HepG2 (cell line): ENCODE measurements around the gene ALOX12. TPM values are rescaled to one million over a fixed set of nuclear protein-coding genes. Genes with fewer than 3 reads are reported as not detected.

Source experiments
- ATAC-seq: fragments of 200-7000 bp; cut with Tn5 transposase; 3 replicates; pipeline ENCODE4 v1.9.1; 2020; ENCODE audit warnings: mild to moderate bottlenecking, moderate library complexity
- BruUV-seq: library from RNA; stranded (reverse); fragments of 400-500 nt; replicated peaks from 2 replicates; lab custom pipeline; 2021; lab: Mats Ljungman, UMichigan
- CTCF ChIA-PET: fragments of 300-600 bp; formaldehyde crosslinking; extraction: SDS; loops from one replicate; lab custom pipeline; 2021; ENCODE audit warnings: low total read pairs, inconsistent platforms, low intra/inter-chr PET ratio; lab: Yijun Ruan, JAX
- POLR2A ChIA-PET: fragments of 350-600 bp; sonication (Branson Sonifier 250); formaldehyde crosslinking; loops from one replicate; lab custom pipeline; 2020; ENCODE audit warnings: antibody characterized with exemption, inconsistent platforms; lab: Yijun Ruan, JAX
- DNase-seq: peaks from one replicate; pipeline ENCODE4 v3.0.0-alpha.2; 2015; ENCODE audit warnings: low spot score
- FAIRE-seq: peaks from 3 replicates; lab custom pipeline; 2011; peaks lifted over from hg19 to GRCh38; lab: Jason Lieb, UNC
- H2AFZ ChIP-seq: one replicate; pipeline ENCODE4 v1.6.1; 2011; ENCODE audit warnings: low read length, inconsistent platforms
- H3K27ac ChIP-seq: fragments of 300-600 bp; 3 replicates; pipeline ENCODE4 v1.8.0; 2011; ENCODE audit warnings: mixed run types, mild to moderate bottlenecking, mixed read lengths, low read length, inconsistent platforms; ENCODE audit not compliant: insufficient read depth; ENCODE audit errors: extremely low read length
- H3K27me3 ChIP-seq, 2 experiments: fragments of 200-600 bp in 1 of 2; 2 replicates in 1 of 2; 3 replicates in 1 of 2; pipeline versions ENCODE4 v1.6.0 to v1.8.0; 2011; ENCODE audit warnings: low read length in 2 of 2, mild to moderate bottlenecking in 2 of 2, moderate library complexity in 2 of 2, inconsistent platforms in 1 of 2; ENCODE audit not compliant: insufficient read depth in 2 of 2, control insufficient read depth in 1 of 2
- H3K36me3 ChIP-seq, 2 experiments: fragments of 200-600 bp in 1 of 2; replicated peaks in 1 of 2; 2 replicates in 1 of 2; 3 replicates in 1 of 2; pipeline versions ENCODE4 v1.5.1 to v1.8.0; 2011; ENCODE audit warnings: low read length in 2 of 2, inconsistent platforms in 1 of 2; ENCODE audit not compliant: insufficient read depth in 2 of 2, control insufficient read depth in 1 of 2
- H3K4me1 ChIP-seq: 2 replicates; pipeline ENCODE4 v1.5.1; 2012; ENCODE audit warnings: low read length, inconsistent platforms; ENCODE audit not compliant: insufficient read depth
- H3K4me2 ChIP-seq: 2 replicates; pipeline ENCODE4 v1.6.0; 2011; ENCODE audit warnings: low read depth, low read length, inconsistent platforms
- H3K4me3 ChIP-seq, 3 experiments: fragments of 200-600 bp in 1 of 3; sonication (generic), shearing (Covaris generic) in 1 of 3; replicated peaks in 1 of 3; 2 replicates each; pipeline ENCODE4 v1.5.1; 2011 to 2016; ENCODE audit warnings: low read length in 3 of 3, inconsistent platforms in 2 of 3, low read depth in 2 of 3, mild to moderate bottlenecking in 2 of 3, control low read depth in 1 of 3, mixed read lengths in 1 of 3; ENCODE audit not compliant: insufficient read depth in 1 of 3
- H3K79me2 ChIP-seq: one replicate; pipeline ENCODE4 v1.6.1; 2011; ENCODE audit warnings: low read length, inconsistent platforms; ENCODE audit not compliant: insufficient read depth
- H3K9ac ChIP-seq: 2 replicates; pipeline ENCODE4 v1.6.0; 2011; ENCODE audit warnings: mild to moderate bottlenecking, low read depth, low read length, inconsistent platforms; ENCODE audit not compliant: insufficient read depth
- H3K9me3 ChIP-seq: 2 replicates; pipeline ENCODE4 v1.5.1; 2012; ENCODE audit warnings: mild to moderate bottlenecking, low read length
- H4K20me1 ChIP-seq: 2 replicates; pipeline ENCODE4 v1.6.0; 2011; ENCODE audit warnings: inconsistent platforms, mild to moderate bottlenecking, low read length, moderate library complexity; ENCODE audit not compliant: insufficient read depth
- MYC ChIP-seq: sonication (generic); formaldehyde crosslinking; IDR thresholded peaks from 2 replicates; pipeline ENCODE4 v1.9.0; 2021; ENCODE audit warnings: missing genetic modification reagents, borderline replicate concordance
- SIN3A ChIP-seq: IDR thresholded peaks from 2 replicates; pipeline ENCODE4 v1.6.1; 2011; ENCODE audit warnings: low read depth, mild to moderate bottlenecking, control low read depth, low read length, borderline replicate concordance
- ZNF615 ChIP-seq: sonication (generic); formaldehyde crosslinking; IDR thresholded peaks from 2 replicates; pipeline ENCODE4 v1.5.0; 2020; ENCODE audit warnings: mild to moderate bottlenecking, missing genetic modification reagents, borderline replicate concordance
- ZNF782 ChIP-seq: sonication (generic); formaldehyde crosslinking; IDR thresholded peaks from 2 replicates; pipeline ENCODE4 v1.4.0; 2020; ENCODE audit warnings: missing genetic modification reagents, mild to moderate bottlenecking, borderline replicate concordance
- WGBS: methylation state at CpG from one replicate; pipeline ENCODE4 v1.1.6; 2017; ENCODE audit warnings: low lambda C conversion rate; 5-methylcytosine and 5-hydroxymethylcytosine counted together
- in situ Hi-C: cut with HindIII; loops from 2 replicates; pipeline ENCODE4 v1.10.0; 2017; ENCODE audit warnings: low pct_unique_long_range_greater_than_20kb; ENCODE audit not compliant: extremely low pct_ligation_motif_present
- intact Hi-C: fragments of 100-400 bp; cut with micrococcal nuclease; formaldehyde crosslinking; loops from one replicate; pipeline ENCODE4 v1.10.0; 2022; ENCODE audit not compliant: unreplicated experiment
- polyA plus RNA-seq, 8 experiments: library from polyadenylated mRNA; depleted of rRNA in 3 of 8; stranded (reverse) in 7 of 8; unstranded in 1 of 8; fragments of >200 nt; fragmentation: Illumina TruSeq in 4 of 8; extraction: Trizol in 4 of 8; gene quantifications; 2 replicates each; pipeline versions ENCODE4 v1.2.1 to v1.2.3, GENCODE V29; 2011 to 2016; ENCODE audit warnings: low read depth in 4 of 8, missing spikeins in 1 of 8, mixed read lengths in 1 of 8; ENCODE audit not compliant: insufficient read depth in 1 of 8
- total RNA-seq, 5 experiments: library from RNA; depleted of rRNA; stranded (reverse); fragments of >200 nt; fragmentation: Illumina TruSeq; extraction: Trizol; gene quantifications; 2 replicates each; pipeline ENCODE4 v1.2.3, GENCODE V29; 2016; ENCODE audit warnings: low read depth in 1 of 5
- TF ChIP-seq, protein P1 (sequence below): sonication (generic); formaldehyde crosslinking; IDR thresholded peaks from 2 replicates; pipeline ENCODE4 v1.4.0; 2020; ENCODE audit warnings: mild to moderate bottlenecking, missing genetic modification reagents, borderline replicate concordance
- TF ChIP-seq, protein P2 (sequence below): sonication (generic); formaldehyde crosslinking; conservative IDR thresholded peaks from 2 replicates; pipeline ENCODE4 v1.4.0; 2020; ENCODE audit warnings: missing genetic modification reagents
- TF ChIP-seq, protein P3 (sequence below): sonication (generic); formaldehyde crosslinking; IDR thresholded peaks from 2 replicates; pipeline ENCODE4 v1.5.1; 2020; ENCODE audit warnings: missing genetic modification reagents, mild to moderate bottlenecking, borderline replicate concordance
- TF ChIP-seq, protein P4 (sequence below): sonication (generic); formaldehyde crosslinking; IDR thresholded peaks from 2 replicates; pipeline ENCODE4 v1.5.1; 2020; ENCODE audit warnings: mild to moderate bottlenecking, missing genetic modification reagents, moderate library complexity

The ALOX12 gene
- total and polyA plus RNA-seq, 2 of the 13 experiments (the other 11 are each of a cell fraction or from before 2014, with no cell fraction given), result not detected

DNA sequence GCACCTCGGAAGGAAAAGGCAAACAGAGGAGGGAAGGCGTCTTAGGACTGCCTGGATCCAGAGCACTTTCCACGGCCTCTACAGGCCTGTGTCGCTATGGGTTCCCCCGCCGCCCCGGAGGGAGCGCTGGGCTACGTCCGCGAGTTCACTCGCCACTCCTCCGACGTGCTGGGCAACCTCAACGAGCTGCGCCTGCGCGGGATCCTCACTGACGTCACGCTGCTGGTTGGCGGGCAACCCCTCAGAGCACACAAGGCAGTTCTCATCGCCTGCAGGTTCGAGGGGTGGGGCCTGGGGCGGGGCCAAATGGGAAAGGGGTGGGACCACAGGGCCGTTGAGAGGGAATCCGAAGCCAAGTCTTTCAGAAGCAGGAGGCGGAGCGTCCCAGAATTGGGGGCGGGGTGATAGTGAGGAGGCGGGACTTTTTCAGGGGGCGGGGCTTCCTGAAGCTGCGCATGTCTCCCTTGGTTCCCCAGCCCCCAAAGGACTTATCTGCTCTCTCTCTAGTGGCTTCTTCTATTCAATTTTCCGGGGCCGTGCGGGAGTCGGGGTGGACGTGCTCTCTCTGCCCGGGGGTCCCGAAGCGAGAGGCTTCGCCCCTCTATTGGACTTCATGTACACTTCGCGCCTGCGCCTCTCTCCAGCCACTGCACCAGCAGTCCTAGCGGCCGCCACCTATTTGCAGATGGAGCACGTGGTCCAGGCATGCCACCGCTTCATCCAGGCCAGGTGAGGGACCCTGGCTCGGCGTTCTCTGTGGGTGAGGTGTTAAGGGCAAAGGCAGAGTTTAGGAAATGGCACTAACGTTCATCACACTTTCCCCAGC, 27.9 kb downstream of the ALOX12 start:
- Histone ChIP-seq H4K20me1 (no peaks in the 10 kb centered on the region), H3K36me3 (no peaks in the 10 kb centered on the region), H3K4me2 (no peak overlapping the region), H3K27ac (no peak overlapping the region), H3K4me3 (no peak overlapping the region), H3K27me3 (peaks cover 0 to 23% of the 10 kb centered on the region in 2 experiments; a peak in 3 of 5 replicates), H2AFZ (no peak overlapping the region), H3K4me1 (peaks cover 62% of the 10 kb centered on the region), H3K9ac (no peak overlapping the region), H3K79me2 (no peaks in the 10 kb centered on the region), H3K9me3 (no peaks in the 10 kb centered on the region)
- intact Hi-C loops (loop anchor here (5.0 to 10.0 kb wide), 2 partner anchors 111 to 179 kb away; no protein-coding TSS in a partner anchor), in situ Hi-C loops (no loop called here)
- ATAC-seq (no peak), DNase-seq (no peak), FAIRE-seq (no peak)
- ChIA-PET CTCF (no interaction called here), POLR2A (interaction anchor here (1.5 to 2.6 kb wide), 2 partner anchors 11 to 12 kb away, joined by 5 to 20 read pairs; partner anchors contain the start of genes RNASEK and SLC16A13)
- WGBS, result 72% methylated on average over 48 of the region's 51 CpGs
- BruUV-seq, result no TSS peak
- TF ChIP-seq, protein P1, sequence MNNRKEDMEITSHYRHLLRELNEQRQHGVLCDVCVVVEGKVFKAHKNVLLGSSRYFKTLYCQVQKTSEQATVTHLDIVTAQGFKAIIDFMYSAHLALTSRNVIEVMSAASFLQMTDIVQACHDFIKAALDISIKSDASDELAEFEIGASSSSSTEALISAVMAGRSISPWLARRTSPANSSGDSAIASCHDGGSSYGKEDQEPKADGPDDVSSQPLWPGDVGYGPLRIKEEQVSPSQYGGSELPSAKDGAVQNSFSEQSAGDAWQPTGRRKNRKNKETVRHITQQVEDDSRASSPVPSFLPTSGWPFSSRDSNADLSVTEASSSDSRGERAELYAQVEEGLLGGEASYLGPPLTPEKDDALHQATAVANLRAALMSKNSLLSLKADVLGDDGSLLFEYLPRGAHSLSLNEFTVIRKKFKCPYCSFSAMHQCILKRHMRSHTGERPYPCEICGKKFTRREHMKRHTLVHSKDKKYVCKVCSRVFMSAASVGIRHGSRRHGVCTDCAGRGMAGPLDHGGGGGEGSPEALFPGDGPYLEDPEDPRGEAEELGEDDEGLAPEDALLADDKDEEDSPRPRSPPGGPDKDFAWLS, result no peak
- TF ChIP-seq, protein P2, sequence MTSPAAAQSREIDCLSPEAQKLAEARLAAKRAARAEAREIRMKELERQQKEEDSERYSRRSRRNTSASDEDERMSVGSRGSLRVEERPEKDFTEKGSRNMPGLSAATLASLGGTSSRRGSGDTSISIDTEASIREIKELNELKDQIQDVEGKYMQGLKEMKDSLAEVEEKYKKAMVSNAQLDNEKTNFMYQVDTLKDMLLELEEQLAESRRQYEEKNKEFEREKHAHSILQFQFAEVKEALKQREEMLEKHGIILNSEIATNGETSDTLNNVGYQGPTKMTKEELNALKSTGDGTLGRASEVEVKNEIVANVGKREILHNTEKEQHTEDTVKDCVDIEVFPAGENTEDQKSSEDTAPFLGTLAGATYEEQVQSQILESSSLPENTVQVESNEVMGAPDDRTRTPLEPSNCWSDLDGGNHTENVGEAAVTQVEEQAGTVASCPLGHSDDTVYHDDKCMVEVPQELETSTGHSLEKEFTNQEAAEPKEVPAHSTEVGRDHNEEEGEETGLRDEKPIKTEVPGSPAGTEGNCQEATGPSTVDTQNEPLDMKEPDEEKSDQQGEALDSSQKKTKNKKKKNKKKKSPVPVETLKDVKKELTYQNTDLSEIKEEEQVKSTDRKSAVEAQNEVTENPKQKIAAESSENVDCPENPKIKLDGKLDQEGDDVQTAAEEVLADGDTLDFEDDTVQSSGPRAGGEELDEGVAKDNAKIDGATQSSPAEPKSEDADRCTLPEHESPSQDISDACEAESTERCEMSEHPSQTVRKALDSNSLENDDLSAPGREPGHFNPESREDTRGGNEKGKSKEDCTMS (CRISPR knock-in tag), result no peak
- no peak for TF ChIP-seq ZNF782 (CRISPR knock-in tag)
- TF ChIP-seq, protein P3, sequence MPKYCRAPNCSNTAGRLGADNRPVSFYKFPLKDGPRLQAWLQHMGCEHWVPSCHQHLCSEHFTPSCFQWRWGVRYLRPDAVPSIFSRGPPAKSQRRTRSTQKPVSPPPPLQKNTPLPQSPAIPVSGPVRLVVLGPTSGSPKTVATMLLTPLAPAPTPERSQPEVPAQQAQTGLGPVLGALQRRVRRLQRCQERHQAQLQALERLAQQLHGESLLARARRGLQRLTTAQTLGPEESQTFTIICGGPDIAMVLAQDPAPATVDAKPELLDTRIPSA (CRISPR knock-in tag), result no peak
- TF ChIP-seq SIN3A, result no peak
- TF ChIP-seq, protein P4, sequence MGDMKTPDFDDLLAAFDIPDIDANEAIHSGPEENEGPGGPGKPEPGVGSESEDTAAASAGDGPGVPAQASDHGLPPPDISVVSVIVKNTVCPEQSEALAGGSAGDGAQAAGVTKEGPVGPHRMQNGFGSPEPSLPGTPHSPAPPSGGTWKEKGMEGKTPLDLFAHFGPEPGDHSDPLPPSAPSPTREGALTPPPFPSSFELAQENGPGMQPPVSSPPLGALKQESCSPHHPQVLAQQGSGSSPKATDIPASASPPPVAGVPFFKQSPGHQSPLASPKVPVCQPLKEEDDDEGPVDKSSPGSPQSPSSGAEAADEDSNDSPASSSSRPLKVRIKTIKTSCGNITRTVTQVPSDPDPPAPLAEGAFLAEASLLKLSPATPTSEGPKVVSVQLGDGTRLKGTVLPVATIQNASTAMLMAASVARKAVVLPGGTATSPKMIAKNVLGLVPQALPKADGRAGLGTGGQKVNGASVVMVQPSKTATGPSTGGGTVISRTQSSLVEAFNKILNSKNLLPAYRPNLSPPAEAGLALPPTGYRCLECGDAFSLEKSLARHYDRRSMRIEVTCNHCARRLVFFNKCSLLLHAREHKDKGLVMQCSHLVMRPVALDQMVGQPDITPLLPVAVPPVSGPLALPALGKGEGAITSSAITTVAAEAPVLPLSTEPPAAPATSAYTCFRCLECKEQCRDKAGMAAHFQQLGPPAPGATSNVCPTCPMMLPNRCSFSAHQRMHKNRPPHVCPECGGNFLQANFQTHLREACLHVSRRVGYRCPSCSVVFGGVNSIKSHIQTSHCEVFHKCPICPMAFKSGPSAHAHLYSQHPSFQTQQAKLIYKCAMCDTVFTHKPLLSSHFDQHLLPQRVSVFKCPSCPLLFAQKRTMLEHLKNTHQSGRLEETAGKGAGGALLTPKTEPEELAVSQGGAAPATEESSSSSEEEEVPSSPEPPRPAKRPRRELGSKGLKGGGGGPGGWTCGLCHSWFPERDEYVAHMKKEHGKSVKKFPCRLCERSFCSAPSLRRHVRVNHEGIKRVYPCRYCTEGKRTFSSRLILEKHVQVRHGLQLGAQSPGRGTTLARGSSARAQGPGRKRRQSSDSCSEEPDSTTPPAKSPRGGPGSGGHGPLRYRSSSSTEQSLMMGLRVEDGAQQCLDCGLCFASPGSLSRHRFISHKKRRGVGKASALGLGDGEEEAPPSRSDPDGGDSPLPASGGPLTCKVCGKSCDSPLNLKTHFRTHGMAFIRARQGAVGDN (CRISPR knock-in tag), result peak; percentile 58
- no peak for TF ChIP-seq ZNF615 (CRISPR knock-in tag)
- TF ChIP-seq MYC (CRISPR knock-in tag), result 0 out of 2 replicates have a peak, but pooled peaks have one; percentile 40
